CMK (cell line): Measurements from ENCODE around the gene MOB1A.
"Not testable (repeated sequence)": the region's sequence is repeated elsewhere in the genome, so short reads cannot be mapped to it uniquely, and the experiment has no call there.

Source experiments
- DNase-seq: peaks from one replicate; pipeline ENCODE4 v3.0.0-alpha.2; 2010; ENCODE audit warnings: low read depth

Gene MOB1A

DNA sequence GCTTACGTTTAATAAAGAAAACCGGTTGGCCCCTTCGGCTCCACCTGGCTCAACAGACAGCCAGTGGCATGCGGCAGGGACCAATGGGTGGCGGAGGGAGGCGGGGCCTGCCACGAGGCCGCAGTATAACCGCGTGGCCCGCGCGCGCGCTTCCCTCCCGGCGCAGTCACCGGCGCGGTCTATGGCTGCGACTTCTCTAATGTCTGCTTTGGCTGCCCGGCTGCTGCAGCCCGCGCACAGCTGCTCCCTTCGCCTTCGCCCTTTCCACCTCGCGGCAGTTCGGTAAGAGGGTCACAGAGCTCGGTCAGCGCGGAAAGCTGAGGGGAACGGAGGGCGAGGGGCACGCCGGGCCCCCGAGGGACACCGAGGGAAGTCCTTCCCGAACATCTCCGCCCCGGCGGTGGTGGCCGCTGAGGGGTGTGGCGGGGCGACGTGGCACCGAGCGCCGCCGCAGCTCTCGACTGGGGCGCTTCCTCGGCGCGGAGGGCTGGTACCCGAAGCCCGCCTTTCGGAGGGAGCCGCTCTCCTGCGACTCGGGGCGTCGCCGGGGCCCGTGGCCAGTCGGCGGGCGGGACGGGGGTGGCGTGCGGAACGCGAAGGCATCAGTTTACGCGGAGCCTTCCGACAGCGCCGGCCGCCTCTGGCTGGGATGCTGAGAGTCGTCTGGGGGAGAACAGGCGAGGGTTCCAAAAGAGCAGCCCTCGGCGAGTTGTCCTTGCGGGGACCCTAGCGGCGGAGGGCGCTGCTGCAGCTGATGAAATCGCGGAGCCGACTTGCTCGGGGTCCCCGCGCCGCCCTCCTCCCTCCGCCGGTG is 20.0 kb upstream of the MOB1A start, which contains the start of gene MTHFD2:
MTHFD2 (plus strand) TSS at position 155 of the 814 bp plus-strand sequence; CDS start at position 182, 27 bp downstream.
- DNase-seq, result peak; percentile 86

DNA sequence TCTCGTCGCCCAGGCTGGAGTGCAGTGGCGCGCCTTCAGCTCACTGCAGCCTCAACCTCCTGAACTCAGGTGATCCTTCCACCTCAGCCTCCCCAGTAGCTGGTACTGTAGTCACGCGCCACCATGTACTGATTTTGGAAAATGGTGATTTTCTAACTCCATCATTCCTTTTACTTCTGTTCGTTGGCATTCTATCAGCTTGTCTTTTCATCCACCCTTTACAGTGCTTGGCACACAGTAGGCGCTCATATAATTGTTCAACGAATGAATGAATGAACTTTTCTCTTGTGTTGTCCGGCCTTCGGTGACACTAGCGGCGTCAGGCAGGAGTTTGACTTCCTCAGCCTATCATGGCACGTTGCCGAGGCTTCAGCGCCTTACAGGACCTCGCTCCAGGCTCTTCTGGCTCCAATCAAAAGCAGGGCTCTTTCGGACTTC is 19.4 kb upstream of the MOB1A start:
- no peak for DNase-seq

DNA sequence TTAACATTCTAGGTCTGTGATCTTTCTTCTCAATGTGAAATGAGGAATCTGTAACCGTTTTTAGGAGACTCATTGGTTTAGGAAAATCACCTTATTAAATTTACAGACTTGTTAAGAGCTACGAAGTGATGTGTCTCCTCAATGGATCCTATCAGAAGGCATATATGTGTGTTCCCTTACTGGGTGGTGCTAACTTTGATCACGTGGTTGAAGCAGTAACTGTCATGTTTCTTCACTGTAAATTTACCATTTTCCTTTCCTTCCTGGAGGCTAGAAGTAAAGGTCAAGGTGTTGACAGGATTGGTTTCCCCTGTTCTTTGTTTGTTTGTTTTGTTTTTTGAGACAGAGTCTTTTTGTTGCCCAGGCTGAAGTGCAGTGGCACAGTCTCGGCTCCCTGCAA is 18.4 kb upstream of the MOB1A start:
- DNase-seq, result no peak

DNA sequence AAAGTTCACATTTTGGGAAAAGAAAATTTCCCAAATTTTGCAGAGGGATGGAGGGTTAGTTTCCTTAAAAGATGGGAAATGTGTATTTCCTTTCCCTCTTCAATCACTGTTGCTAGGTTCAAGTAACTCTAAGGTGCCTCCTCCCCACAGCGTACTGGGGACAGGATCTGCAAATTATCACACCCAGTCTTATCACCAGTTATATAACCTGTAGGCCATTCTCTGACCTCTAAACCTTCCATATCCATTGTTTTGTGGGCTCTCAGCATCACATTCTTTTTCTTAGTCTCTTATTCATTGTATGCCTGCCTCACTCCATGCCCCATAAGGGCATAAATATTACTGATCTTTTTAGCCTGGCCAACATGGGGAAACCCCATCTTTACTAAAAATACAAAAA is 16.1 kb upstream of the MOB1A start:
- DNase-seq, result no peak

DNA sequence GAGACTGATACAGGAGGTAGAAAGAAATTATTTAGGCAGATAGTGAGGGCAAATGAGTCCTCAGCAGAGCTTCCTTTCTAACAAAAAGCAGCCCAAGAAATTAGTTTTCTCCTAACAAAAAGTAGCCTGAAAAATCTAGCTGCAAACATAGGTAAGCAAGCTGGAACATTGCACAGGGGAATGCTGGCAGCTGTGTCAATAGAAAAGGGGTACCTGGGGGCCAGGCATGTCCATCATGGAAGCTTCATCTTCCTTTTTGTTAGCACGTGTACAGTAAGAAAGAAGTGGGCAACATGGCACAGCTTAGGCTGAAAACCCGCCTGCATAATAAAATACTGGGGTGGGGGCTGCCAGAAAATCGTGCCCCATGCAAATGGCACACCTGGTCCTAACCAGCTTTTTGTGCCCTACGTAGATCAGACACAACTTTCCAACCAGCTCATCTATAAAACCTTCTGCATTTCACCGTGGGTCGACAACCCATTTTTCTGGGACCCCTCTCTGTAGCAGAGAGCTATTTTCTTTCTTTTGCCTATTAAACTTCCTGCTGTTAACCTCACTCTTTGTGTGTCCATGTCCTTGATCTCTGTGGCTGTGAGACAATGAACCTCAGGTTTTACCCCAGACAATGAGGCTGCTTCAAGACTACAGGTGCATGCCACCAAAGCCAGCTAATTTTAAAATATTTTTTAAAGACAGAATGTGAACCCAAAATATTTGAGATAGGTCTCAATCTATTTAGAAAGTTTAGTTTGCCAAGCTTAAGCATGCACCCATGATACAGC is 13.1 kb upstream of the MOB1A start:
- DNase-seq, result no peak

DNA sequence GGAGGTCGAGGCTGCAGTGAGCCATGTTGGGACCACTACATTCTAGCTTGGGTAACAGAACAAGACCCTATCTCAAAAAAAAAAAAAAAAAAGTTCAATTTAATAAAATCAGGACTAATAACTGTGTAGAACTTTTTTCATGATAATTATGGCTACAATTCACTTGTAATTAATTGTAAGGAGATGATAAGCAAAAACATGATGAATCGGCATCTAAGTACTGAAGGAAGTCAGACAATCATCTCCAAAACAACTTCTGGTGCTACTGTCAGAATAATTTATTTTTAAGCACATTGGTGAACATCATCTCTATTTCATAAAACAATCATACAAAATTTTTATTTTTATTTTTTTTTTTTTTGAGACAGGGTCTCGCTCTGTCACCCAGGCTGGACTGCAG is 10.0 kb upstream of the MOB1A start:
- no peak for DNase-seq

DNA sequence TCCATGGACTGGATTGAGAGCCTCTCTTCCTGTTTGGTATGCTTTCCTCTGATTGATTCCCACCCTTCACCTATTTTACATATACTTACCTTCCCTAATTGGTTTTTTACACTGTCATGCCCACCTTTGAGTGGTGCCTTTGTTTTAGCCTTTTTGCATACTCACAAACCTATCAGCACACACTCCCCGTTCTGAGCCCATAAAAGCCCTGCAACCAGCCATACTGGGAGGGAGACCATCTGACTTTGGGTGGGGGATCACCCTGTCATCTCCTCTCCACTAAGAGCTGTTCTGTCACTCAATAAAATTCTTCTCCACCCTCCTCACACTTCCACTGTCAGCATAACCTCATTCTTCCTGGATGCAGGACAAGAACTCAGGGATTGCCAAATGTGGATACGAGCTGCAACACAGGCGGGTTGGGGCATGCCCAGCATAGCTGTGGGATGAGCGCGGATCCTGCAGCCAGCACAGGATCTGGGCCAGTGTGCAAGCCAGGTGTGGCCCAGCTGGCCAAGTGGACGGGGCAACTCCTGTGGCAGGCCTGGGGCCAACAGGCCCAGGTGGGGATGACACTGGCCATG is 9.4 kb upstream of the MOB1A start:
- no peak for DNase-seq

DNA sequence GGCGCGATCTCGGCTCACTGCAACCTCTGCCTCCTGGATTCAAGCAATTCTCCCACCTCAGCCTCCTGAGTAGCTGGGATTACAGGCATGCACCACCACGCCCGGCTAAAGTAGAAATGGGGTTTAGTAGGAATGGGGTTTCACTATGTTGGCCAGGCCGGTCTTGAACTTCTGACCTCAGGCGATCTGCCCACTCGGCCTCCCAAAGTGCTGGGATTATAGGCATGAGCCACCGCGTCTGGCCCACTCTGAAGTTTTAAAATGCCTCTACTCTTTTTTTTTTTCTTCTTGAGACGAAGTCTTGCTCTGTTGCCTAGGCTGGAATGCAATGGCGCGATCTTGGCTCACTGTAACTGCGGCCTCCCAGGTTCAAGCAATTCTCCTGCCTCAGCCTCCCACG is 8.0 kb upstream of the MOB1A start:
- DNase-seq, result not testable (repeated sequence)

DNA sequence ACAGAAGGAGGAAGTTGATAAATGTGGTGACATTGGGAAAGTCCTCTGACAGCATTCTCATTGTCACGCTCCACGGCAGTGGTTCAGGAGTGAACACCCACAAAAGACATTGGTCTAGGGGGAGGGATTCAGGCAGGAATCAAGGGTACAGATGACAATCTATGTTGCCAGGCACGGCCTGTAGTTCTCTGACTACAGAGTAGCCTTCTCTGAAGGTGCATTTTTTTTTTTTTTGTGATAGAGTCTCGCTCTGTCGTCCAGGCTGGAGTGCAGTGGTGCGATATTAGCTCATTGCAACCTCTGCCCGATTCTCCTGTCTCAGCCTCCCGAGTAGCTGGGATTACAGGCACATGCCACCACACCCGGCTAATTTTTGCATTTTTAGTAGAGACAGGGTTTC is 7.4 kb upstream of the MOB1A start:
- peak; percentile 98 for DNase-seq

DNA sequence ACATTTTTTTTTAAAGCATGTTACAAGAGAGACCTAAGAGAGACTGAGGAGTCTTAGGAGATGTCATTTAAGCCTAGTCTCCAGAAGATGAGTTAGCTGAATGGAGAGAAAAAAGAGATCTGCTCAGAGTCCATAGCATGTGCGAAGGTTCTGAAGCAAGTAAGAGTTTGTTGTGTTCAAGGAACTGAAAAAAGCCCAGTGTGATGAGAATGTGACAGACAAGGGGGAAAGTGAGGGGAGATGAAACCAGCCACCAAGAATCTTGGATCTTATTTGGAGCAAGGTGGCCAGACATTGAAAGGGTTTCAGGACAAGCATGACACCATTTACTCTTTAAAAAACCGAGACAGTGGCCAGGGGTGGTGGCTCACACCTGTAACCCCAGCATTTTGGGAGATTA is 5.2 kb upstream of the MOB1A start:
- no peak for DNase-seq

DNA sequence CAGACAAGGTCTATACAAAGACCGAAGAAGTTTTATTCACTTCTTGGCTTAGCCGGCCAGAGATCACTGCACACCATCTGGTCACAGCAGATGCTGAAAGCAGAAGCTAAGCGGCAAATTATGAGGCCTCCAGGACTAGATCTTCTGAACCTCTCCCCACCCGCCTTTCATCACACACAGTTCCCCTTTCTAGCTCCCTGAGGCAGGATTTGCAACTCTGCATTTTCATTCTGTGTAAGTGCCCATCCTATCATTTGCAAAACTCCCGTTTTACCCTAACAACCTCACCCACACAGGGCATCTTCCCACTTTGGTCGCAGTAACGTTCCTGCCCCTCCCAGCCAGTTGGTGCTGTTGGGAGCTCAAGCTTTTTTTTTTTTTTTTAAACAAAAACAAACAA is 3.1 kb upstream of the MOB1A start:
- peak; percentile 89 for DNase-seq

DNA sequence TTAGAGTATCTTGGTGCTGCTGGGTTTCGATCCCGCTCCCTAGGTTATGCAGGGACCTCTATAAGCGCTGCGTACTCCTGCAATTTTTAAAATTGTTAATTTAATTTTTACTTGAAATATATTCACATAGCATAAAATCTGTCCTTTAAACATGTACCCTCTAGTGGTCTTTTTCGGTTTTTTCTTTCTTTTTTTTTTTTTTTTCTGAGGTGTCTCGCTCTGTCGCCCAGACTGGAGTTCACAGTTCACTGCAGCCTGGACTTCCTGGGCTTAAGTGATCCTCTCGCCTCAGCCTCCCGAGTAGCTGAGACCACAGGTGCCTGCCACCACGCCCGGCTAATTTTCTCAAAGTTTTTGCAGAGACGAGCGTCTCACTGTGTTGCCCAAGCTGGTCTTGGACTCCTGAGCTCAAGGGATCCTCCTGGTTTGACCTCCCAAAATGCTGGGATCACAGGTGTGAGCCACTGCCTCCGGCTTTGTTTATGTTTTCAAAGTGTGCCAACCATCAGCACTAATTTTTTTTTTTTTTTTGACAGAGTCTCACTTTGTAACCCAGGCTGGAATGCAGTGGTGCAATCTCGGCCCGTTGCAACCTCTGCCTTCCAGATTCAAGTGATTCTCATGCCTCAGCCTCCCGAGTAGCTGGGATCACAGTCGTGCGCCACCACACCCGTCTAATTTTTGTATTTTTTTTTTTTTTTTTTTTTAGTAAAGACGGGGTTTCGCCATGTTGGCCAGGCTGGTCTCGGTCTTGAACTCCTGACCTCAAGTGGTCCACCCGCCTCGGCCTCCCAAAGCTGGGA is 585 bp upstream of the MOB1A start:
- no peak for DNase-seq

DNA sequence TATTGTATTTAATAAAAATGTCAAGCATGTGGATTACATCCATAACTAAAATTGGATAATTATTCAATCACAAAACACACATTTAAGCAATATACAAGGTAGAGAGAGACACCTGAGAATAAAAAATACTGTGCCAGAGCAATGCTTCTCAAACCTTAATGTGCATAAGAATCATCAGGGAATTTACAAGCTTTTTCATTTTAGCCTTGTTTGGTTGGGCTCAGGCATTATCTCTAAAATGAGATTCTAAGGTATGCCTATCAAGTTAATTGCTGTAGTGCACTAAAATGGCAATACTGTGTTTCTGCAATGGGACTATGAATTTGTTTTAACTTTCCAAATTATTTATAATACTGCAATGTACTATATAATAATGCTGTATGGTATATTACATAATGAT is 983 bp downstream of the MOB1A start:
- DNase-seq, result no peak

DNA sequence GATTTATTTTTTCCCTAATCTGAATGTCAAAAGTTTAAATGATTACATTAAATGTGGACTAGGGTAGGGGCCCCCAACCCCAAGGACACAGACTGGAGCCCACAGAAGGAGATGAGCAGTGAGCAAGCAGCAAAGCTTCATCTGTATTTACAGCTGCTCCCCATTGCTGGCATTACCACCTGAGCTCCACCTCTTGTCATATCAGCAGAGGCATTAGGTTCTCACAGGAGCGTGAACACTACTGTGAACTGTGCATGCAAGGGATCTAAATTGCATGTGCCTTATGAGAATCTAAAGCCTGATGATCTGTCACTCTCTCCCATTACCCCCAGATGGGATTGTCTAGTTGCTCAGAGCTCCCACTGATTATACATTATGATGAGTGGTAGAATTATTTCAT is 3.8 kb downstream of the MOB1A start:
- DNase-seq, result no peak

DNA sequence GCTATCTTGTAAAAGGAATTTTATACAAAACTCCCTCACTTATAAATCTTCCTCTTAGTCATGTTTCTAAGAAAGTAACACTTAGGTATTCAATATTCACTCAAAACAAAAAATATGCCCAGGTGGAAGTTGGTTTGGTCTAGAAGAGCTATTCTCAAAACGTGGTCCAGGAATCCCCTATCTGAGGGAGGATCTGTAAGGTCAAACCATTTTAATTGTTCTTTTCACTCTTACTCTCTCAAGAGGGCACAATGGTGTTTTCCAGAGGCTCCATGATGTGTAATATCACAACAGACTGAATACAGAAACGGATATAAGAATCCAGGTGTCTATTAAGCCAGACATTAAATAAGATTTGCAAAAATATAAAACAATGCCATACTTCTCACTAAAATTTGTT is 9.9 kb downstream of the MOB1A start:
- DNase-seq, result no peak

DNA sequence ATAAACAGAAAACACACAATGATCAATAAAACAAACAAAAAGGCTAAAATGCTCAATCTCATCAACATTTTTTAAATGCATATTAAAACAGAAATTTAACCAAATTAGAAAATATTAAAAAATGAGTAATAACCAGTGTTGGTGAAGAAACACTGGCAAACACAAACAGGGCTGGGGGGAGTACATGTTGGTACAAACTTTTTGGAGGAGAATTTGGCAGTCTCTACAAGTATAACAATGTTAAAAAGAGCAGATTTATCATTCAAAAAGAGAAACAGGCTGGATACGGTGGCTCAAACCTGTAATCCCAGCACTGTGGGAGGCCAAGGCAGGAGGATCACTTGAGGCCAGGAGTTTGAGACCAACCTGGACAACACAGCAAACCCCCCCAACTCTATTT is 13.9 kb downstream of the MOB1A start:
- no peak for DNase-seq

DNA sequence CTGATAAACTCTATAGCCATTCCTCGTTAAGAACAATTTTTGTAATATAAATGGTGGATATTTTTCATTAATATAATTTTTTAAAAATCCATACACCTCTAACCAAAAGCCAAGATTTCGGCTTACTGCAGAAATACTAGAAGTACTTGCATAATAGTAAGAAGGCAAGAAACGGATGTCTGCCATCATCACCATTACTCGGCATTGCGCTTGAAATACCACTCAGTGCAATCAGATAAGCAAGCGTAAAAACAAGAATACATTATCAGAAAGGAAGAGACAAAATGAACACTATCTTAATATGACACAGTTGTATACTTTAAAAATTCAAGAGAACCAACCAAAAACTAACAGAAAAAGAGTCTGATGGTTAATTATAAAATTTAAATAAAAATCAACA is 15.7 kb downstream of the MOB1A start:
- no peak for DNase-seq

DNA sequence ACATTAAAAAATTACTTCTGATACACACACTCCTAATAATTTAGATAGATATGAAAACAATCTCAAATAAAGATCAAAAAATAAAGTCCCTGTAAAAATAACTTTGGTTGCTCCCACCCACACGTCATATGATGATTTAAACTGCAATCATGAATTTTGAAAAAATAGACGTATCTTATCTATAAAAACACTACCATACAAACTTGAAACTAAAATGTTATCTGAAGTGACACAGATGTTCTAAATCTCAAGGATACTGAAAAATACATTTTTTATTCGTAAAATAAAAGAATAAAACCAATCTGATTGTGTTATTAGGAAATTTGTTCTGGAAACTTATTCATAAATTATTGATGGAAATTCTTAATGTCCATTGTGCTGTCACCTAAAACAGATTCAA is 22.8 kb downstream of the MOB1A start:
- DNase-seq, result no peak

DNA sequence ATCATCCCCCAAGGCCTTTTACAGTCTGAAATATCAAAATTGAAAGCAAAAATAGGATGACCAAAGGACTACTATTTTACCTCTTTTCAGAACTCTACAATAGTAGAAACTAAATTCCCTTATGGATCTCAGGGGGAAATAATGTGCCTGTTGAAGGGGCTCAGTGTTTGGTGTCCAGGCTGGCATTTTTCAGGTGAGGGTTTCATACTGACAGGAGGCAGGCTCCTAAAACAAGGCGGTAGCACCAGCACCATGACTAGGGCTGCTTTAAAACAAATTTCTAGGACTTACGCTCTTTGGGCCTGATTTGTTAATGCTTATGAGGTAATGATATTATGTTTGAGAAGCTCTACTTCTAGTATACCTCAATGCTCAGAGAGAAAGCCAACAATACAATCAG is 25.7 kb downstream of the MOB1A start:
- no peak for DNase-seq

DNA sequence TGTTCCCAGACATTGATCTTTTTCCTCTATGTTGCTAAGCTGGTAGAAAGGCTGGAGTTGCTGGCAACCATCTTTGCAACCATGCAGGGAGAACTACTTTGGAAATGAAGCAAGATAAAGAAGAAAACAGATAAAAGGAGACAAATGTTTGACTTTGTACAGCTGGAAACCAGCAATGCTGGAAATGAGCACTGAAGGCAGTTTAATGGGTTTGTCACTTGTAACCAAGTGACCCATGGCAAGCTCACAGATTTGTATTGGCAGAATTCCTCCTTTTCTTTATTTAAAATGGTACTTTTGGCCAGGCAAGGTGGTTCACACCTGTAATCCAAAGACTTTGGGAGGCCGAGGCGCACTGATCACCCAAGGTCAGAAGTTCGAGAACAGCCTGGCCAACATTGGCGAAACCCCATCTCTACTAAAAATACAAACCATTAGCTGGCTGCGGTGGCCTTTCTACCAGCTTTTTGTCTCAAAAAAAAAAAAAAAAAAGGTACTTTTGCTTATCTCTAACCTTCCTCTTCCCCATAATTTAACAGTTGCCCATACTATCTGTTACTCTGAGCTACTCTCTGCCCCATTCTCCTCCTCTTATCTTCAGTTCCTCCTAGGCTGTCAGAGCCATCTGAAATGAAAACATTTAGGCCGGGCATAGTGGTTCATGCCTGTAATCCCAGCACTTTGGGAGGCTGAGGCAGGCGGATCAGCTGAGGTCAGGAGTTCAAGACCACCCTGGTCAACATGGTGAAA is 28.9 kb downstream of the MOB1A start:
- peak; percentile 56 for DNase-seq

DNA sequence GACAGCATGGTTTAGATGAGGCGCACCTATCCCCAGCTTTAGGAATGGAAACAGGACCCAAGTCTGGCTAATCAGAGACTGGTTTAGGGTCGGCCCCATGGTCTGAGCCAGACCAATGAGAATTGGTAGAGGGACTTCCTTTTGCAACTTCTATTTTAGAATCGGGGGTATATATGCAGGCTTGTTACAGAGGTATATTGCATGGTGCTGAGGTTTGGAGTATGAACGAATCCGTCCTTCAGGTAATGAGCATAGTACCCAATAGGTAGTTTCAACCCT is 29.5 kb downstream of the MOB1A start:
- no peak for DNase-seq
